T-cell (primary cell): Measurements from ENCODE around the gene HHAT. TPM values are rescaled to one million over a fixed set of nuclear protein-coding genes. Genes with fewer than 3 reads are reported as not detected.

Experiments
- ATAC-seq, 4 experiments: fragments of 200-7000 bp in 3 of 4; fragments of 150-1000 bp in 1 of 4; cut with Tn5 transposase; replicated peaks in 1 of 4; 1 replicate in 3 of 4; 2 replicates in 1 of 4; pipeline ENCODE4 v1.10.0; 2021; ENCODE audit warnings: moderate library complexity in 3 of 4, mild to moderate bottlenecking in 2 of 4, moderate number of reproducible peaks in 1 of 4
- CTCF ChIA-PET, 2 donors: fragments of 300-600 bp; sonication (Branson Sonifier 250); formaldehyde crosslinking; loops; one replicate each; lab custom pipeline; 2022; ENCODE audit warnings: antibody characterized with exemption in 2 of 2; lab: Charles Lee
- POLR2A ChIA-PET, 2 donors: fragments of 300-600 bp; sonication (Branson Sonifier 250); formaldehyde crosslinking; loops; one replicate each; lab custom pipeline; 2022; ENCODE audit warnings: antibody characterized with exemption in 2 of 2; lab: Charles Lee
- DNase-seq, 35 experiments: peaks; one replicate each; pipeline versions ENCODE4 v3.0.0 to v3.0.0-alpha.2; 2013 to 2023
- H3K27ac ChIP-seq: one replicate; pipeline ENCODE4 v1.5.1; 2013; ENCODE audit warnings: low read length
- H3K27me3 ChIP-seq, 2 experiments: replicated peaks in 1 of 2; 1 replicate in 1 of 2; 2 replicates in 1 of 2; pipeline versions ENCODE4 v1.6.1 to v1.7.0; 2013; ENCODE audit warnings: low read length in 1 of 2, mixed read lengths in 1 of 2; ENCODE audit not compliant: control insufficient read depth in 2 of 2, insufficient read depth in 2 of 2; ENCODE audit errors: extremely low read depth in 1 of 2
- H3K36me3 ChIP-seq, 2 donors: 1 replicate in 1 of 2; 2 replicates in 1 of 2; pipeline versions ENCODE4 v1.6.1 to v1.7.0; 2013; ENCODE audit warnings: low read length in 1 of 2; ENCODE audit not compliant: control insufficient read depth in 2 of 2, insufficient read depth in 1 of 2; ENCODE audit errors: extremely low read depth in 1 of 2
- H3K4me1 ChIP-seq, 2 experiments: 1 replicate in 1 of 2; 2 replicates in 1 of 2; pipeline versions ENCODE4 v1.6.1 to v1.7.0; 2013; ENCODE audit warnings: low read length in 2 of 2, mixed read lengths in 1 of 2; ENCODE audit not compliant: insufficient read depth in 2 of 2, control insufficient read depth in 1 of 2; ENCODE audit errors: extremely low read depth in 1 of 2
- H3K4me3 ChIP-seq, 2 donors: 1 replicate in 1 of 2; 2 replicates in 1 of 2; pipeline versions ENCODE4 v1.5.1 to v1.7.0; 2013; ENCODE audit warnings: mild to moderate bottlenecking in 2 of 2, low read length in 1 of 2, moderate library complexity in 1 of 2; ENCODE audit not compliant: control insufficient read depth in 1 of 2; ENCODE audit errors: extremely low read depth in 1 of 2
- H3K9me3 ChIP-seq: 2 replicates; pipeline ENCODE4 v1.7.0; 2013
- H3K27ac Mint-ChIP-seq, 2 donors: one replicate each; pipeline ENCODE4 v1.8.0; 2020 to 2021; ENCODE audit warnings: mild to moderate bottlenecking in 2 of 2, mixed read lengths in 2 of 2
- H3K27me3 Mint-ChIP-seq, 2 donors: one replicate each; pipeline ENCODE4 v1.8.0; 2021 to 2022; ENCODE audit warnings: mixed read lengths in 2 of 2
- H3K36me3 Mint-ChIP-seq: one replicate; pipeline ENCODE4 v1.8.0; 2021; ENCODE audit warnings: mixed read lengths
- H3K4me1 Mint-ChIP-seq, 3 donors: one replicate each; pipeline ENCODE4 v1.8.0; 2020 to 2022; ENCODE audit warnings: mixed read lengths in 3 of 3, mild to moderate bottlenecking in 1 of 3
- H3K4me3 Mint-ChIP-seq, 3 donors: one replicate each; pipeline ENCODE4 v1.8.0; 2020 to 2022; ENCODE audit warnings: mild to moderate bottlenecking in 3 of 3, mixed read lengths in 3 of 3, moderate library complexity in 3 of 3
- H3K9me3 Mint-ChIP-seq, 3 donors: one replicate each; pipeline ENCODE4 v1.8.0; 2020 to 2022; ENCODE audit warnings: mixed read lengths in 3 of 3
- WGBS: methylation state at CpG from one replicate; pipeline ENCODE4 v1.1.5; 2013; ENCODE audit warnings: missing lambda C conversion rate; ENCODE audit not compliant: insufficient coverage; 5-methylcytosine and 5-hydroxymethylcytosine counted together
- total RNA-seq, 35 experiments: library from RNA in 6 of 35; stranded (reverse) in 6 of 35; fragments of 120-200 nt in 1 of 35; gene quantifications; one replicate each; pipeline versions ENCODE4 v1.2.1 to v1.2.4 and lab custom pipeline; 2013 to 2026

Gene HHAT
- total RNA-seq, 5 donors from 2014 or later (not counting 1 experiment from before 2014, with no cell fraction given): 2.2 to 7.9 (median 4.1) TPM

DNA sequence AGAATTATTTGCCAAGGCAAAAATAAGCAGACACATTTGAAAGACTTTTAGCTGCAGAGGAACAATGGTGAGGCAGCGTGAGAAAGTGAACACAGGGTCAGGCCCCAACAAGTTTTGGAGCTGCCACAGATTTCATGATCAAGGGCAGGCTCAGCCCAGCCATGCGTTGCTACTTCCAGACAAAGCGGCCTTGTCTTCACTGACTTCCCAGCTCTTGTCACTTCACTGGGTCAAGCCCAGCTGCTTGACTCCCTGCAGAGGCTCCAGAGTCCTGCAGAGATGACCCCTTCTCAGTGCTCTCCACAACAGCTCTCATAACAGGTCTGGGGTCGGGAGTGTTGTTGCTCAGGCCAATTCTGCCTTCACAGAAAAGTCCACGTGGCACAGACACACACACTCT is 35.8 kb downstream of the HHAT start:
- CTCF ChIA-PET: interaction anchor here in 1 of 2 donors (0.6 kb wide), 1 partner anchor 30 kb away, joined by 3 read pairs; no protein-coding TSS in a partner anchor
- no peaks in the 10 kb centered on the region for H3K27me3 ChIP-seq
- no peak overlapping the region for H3K4me3 ChIP-seq
- no peaks in the 10 kb centered on the region for H3K36me3 ChIP-seq
- no peak overlapping the region for H3K27ac ChIP-seq
- H3K9me3 Mint-ChIP-seq: no peaks in the 10 kb centered on the region
- 81% methylated on average over 5 of the region's 5 CpGs for WGBS
- no peaks in the 10 kb centered on the region for H3K9me3 ChIP-seq
- no peak for ATAC-seq
- no peaks in the 10 kb centered on the region for H3K4me1 ChIP-seq
- H3K36me3 Mint-ChIP-seq: peaks cover 12% of the 10 kb centered on the region
- H3K27me3 Mint-ChIP-seq: no peaks in the 10 kb centered on the region
- no peak overlapping the region for H3K27ac Mint-ChIP-seq
- peaks cover 0 to 5% (median 0%) of the 10 kb centered on the region in 3 donors for H3K4me1 Mint-ChIP-seq
- no peak overlapping the region for H3K4me3 Mint-ChIP-seq
- POLR2A ChIA-PET: no interaction called here
- no peak for DNase-seq

DNA sequence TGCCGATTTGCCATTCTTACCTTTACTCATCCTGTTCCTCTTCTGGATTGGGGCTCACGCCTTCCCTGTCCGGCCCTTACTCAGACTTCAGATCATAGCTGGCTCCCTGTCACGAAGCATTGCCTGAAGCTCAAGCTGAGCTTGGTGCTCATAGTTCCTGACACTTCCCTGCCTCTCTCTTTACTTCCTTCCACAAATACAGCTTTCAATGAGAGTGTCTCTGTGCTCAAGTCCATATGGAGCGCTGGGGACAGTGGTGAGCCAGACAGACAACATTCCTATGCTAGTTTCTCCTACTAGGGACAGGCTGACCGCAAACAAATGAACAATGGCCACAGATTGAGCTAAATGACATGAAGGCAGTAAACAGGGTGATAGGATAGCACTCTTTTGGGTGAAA is 38.1 kb downstream of the HHAT start:
- H3K27me3 ChIP-seq: no peaks in the 10 kb centered on the region
- no peak overlapping the region for H3K4me3 ChIP-seq
- ATAC-seq: no peak
- ChIA-PET CTCF (no interaction called here), POLR2A (no interaction called here)
- no peaks in the 10 kb centered on the region for H3K9me3 ChIP-seq
- H3K36me3 ChIP-seq: no peaks in the 10 kb centered on the region
- Mint-ChIP-seq H3K27ac (no peak overlapping the region), H3K27me3 (no peaks in the 10 kb centered on the region), H3K4me1 (no peaks in the 10 kb centered on the region), H3K9me3 (no peaks in the 10 kb centered on the region), H3K36me3 (peaks cover 10% of the 10 kb centered on the region), H3K4me3 (no peak overlapping the region)
- H3K4me1 ChIP-seq: no peaks in the 10 kb centered on the region
- DNase-seq: no peak
- WGBS: 93% methylated on average over 5 of the region's 6 CpGs
- no peak overlapping the region for H3K27ac ChIP-seq

DNA sequence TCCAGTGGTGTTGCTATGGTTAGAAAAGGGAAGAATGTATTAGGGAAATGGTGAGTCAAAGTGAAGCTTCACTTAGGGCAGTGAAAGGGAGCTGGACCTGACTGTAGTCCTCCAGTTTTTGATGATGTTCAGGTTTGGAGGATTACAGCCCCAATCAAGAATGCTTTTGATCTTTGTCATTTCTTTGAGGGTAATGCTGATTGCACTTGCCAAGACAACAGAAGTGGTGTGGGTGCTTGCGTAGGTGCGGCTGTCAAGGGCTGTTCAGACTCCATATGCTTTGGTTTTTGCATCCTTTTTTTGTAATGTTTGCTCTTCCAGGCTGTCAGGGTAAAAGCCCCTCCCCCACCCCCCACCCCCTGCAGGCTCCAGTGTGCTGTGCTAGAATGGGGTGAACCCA is 38.9 kb downstream of the HHAT start:
- Mint-ChIP-seq H3K36me3 (peaks cover 10% of the 10 kb centered on the region), H3K4me3 (no peak overlapping the region), H3K27me3 (no peaks in the 10 kb centered on the region), H3K4me1 (no peaks in the 10 kb centered on the region), H3K9me3 (no peaks in the 10 kb centered on the region), H3K27ac (no peak overlapping the region)
- no peaks in the 10 kb centered on the region for H3K4me1 ChIP-seq
- ChIA-PET CTCF (no interaction called here), POLR2A (no interaction called here)
- DNase-seq (no peak), ATAC-seq (no peak)
- H3K36me3 ChIP-seq: no peaks in the 10 kb centered on the region
- no peak overlapping the region for H3K4me3 ChIP-seq
- no peaks in the 10 kb centered on the region for H3K27me3 ChIP-seq
- WGBS: no CpG with 5 or more reads among the region's 2 CpGs
- H3K27ac ChIP-seq: no peak overlapping the region
- no peaks in the 10 kb centered on the region for H3K9me3 ChIP-seq

DNA sequence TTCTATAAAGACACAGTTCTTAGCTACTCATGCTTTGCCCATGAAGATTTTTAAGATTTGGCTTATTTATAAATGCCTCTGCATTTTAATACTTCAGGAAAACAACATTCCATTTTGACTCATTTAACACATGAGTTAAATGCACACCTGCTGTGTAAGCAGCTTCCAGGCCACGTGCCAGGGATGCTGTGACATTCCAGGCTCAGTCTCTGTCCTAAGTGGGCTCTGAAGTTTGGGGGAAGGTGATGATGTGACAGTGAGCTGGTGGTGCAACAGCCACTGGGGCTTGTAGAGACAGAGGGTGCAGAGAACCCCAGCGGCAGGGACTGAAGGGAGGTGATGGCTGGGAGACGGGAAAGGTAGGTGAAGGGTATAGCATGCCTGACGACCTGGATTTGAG is 40.7 kb downstream of the HHAT start:
- H3K36me3 Mint-ChIP-seq: peaks cover 10% of the 10 kb centered on the region
- no peak overlapping the region for H3K27ac Mint-ChIP-seq
- CTCF ChIA-PET: interaction anchor here (0.6 to 0.7 kb wide), 2 partner anchors 794 to 1106 kb away, joined by 3 read pairs; no protein-coding TSS in a partner anchor
- H3K27me3 Mint-ChIP-seq: no peaks in the 10 kb centered on the region
- ATAC-seq (no peak), DNase-seq (no peak)
- Histone ChIP-seq H3K4me3 (no peak overlapping the region), H3K4me1 (peaks cover 0 to 4% of the 10 kb centered on the region in 2 experiments), H3K36me3 (no peaks in the 10 kb centered on the region), H3K9me3 (no peaks in the 10 kb centered on the region), H3K27ac (no peak overlapping the region), H3K27me3 (no peaks in the 10 kb centered on the region)
- 83% methylated on average over 4 of the region's 4 CpGs for WGBS
- no peaks in the 10 kb centered on the region for H3K9me3 Mint-ChIP-seq
- H3K4me1 Mint-ChIP-seq: peaks cover under 1 to 11% (median 10%) of the 10 kb centered on the region in 3 donors
- POLR2A ChIA-PET: interaction anchor here in 1 of 2 donors (0.5 kb wide), 1 partner anchor 19 kb away, joined by 4 read pairs; no protein-coding TSS in a partner anchor
- no peak overlapping the region for H3K4me3 Mint-ChIP-seq

DNA sequence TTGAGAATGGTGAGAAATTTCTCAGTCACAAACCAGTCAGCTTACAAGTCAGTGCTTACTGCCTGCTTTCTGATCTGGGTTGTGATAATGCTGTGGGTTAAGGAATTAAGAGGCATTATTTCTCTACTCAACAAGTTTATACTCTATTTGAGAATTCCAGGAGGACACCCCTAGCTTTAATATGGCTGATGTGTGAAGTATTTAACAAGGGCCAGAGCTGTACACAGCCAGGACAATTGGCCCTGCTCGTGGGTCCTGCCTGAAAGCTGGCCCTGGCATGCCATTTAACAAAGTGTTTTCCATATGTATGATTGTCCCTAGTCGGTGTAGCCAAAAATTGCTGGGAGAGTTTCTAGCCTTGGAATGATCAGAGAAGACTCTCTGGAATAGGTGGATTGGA is 43.2 kb downstream of the HHAT start:
- Histone ChIP-seq H3K36me3 (no peaks in the 10 kb centered on the region), H3K4me1 (peaks cover 0 to 4% of the 10 kb centered on the region in 2 experiments), H3K27me3 (no peaks in the 10 kb centered on the region), H3K27ac (no peak overlapping the region), H3K4me3 (no peak overlapping the region), H3K9me3 (no peaks in the 10 kb centered on the region)
- Mint-ChIP-seq H3K4me3 (no peak overlapping the region), H3K27ac (no peak overlapping the region), H3K4me1 (peaks cover 11 to 22% (median 19%) of the 10 kb centered on the region in 3 donors), H3K36me3 (peaks cover 4% of the 10 kb centered on the region), H3K27me3 (no peaks in the 10 kb centered on the region), H3K9me3 (no peaks in the 10 kb centered on the region)
- ATAC-seq (no peak), DNase-seq (no peak)
- 95% methylated on average over 2 of the region's 2 CpGs for WGBS
- ChIA-PET CTCF (no interaction called here), POLR2A (no interaction called here)

DNA sequence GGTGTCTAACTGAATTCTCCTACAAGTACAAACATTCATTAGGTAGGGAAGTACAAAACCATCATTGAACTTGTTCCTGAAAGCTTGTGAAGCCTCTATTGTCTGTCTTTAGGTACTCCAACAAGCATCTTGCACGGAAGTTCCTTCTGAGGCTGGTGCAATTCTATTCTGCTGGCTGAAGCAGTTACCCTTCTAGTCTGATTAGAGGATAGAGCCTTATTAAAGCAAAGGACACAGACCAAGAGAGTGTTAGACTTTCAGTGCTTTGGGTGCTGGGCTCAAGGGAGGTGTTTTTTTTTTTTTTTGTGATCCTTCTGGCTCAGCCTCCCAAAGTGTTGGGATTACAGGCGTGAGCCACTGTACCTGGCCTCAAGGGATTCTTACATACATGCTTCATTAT is 43.8 kb downstream of the HHAT start:
- ATAC-seq (no peak), DNase-seq (no peak)
- no peaks in the 10 kb centered on the region for H3K36me3 Mint-ChIP-seq
- no peaks in the 10 kb centered on the region for H3K27me3 ChIP-seq
- H3K4me3 ChIP-seq: no peak overlapping the region
- H3K9me3 Mint-ChIP-seq: no peaks in the 10 kb centered on the region
- H3K9me3 ChIP-seq: no peaks in the 10 kb centered on the region
- H3K27me3 Mint-ChIP-seq: no peaks in the 10 kb centered on the region
- H3K27ac ChIP-seq: no peak overlapping the region
- no peaks in the 10 kb centered on the region for H3K36me3 ChIP-seq
- H3K27ac Mint-ChIP-seq: no peak overlapping the region
- H3K4me1 Mint-ChIP-seq: peaks cover 11 to 22% (median 19%) of the 10 kb centered on the region in 3 donors
- H3K4me1 ChIP-seq: peaks cover 0 to 4% of the 10 kb centered on the region in 2 experiments
- H3K4me3 Mint-ChIP-seq: no peak overlapping the region
- ChIA-PET CTCF (no interaction called here), POLR2A (no interaction called here)
- no CpG with 5 or more reads among the region's 2 CpGs for WGBS
